Transverse colon (tissue), 3 donors: Measurements from ENCODE around the gene ZFY.

Experiments used
- EP300 ChIP-seq: sonication (generic); formaldehyde crosslinking; IDR thresholded peaks from one replicate; pipeline ENCODE4 v1.6.1; 2017; ENCODE audit warnings: antibody characterized with exemption, low read depth
- POLR2AphosphoS5 ChIP-seq, 3 donors: sonication (generic); formaldehyde crosslinking; IDR thresholded peaks; one replicate each; pipeline ENCODE4 v1.6.1; 2016; ENCODE audit warnings: antibody characterized with exemption in 3 of 3

GRCh38 chrY:3003846-3004245 lies 68.7 kb downstream of the ZFY start:
- TF ChIP-seq POLR2AphosphoS5 (IDR thresholded peaks at IDR 0.05) (no peak), EP300 (no peak)
